ENCODE measurements around the gene SPAG6.
A peak's percentile ranks its signal among the peaks of the same experiment; 100 is the strongest.
"Not testable (repeated sequence)": the region's sequence is repeated elsewhere in the genome, so short reads cannot be mapped to it uniquely, and the experiment has no call there.

Gene SPAG6

GRCh38 chr10:22345301-22346095 is at the start of gene SPAG6:
Gene SPAG6, plus strand, starts transcription at chr10:22345496. Its CDS starts 116 bp downstream, at chr10:22345612.
- peak; percentile 35 for DNase-seq

GRCh38 chr10:22301193-22301592 is 44.1 kb upstream of the SPAG6 start:
- DNase-seq: no peak

- no peak for DNase-seq
Measured at GRCh38 chr10:22303461-22303860, 41.8 kb upstream of the SPAG6 start.

GRCh38 chr10:22305721-22306120 is 39.6 kb upstream of the SPAG6 start:
- DNase-seq: no peak

- DNase-seq: no peak
Measured at GRCh38 chr10:22308390-22308789, 36.9 kb upstream of the SPAG6 start.

GRCh38 chr10:22309180-22310000 is 35.9 kb upstream of the SPAG6 start:
- DNase-seq: no peak

GRCh38 chr10:22310012-22310411 is 35.3 kb upstream of the SPAG6 start:
- not testable (repeated sequence) for DNase-seq

- DNase-seq: no peak
Measured at GRCh38 chr10:22310928-22311327, 34.4 kb upstream of the SPAG6 start.

DNA sequence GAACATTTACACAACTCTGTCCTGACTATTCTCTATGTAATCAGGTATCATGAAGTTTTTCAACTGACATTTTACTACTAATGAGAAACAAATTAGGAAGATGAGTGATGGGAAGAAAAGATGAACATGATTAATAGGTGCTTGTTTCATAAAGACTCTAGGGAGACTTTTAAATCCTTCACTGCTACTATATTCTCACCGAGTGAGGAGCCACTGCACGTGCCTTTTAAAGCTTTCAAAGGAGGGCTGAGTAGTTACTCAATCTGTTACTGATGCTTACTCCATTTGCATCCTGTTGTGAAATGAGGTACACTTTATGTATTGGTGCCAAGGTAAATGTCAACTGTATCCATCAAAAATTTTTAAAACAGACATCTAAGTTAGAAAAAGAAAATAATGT is 30.4 kb upstream of the SPAG6 start:
- DNase-seq: no peak

GRCh38 chr10:22315455-22316285 is 29.6 kb upstream of the SPAG6 start:
- DNase-seq: no peak

DNA sequence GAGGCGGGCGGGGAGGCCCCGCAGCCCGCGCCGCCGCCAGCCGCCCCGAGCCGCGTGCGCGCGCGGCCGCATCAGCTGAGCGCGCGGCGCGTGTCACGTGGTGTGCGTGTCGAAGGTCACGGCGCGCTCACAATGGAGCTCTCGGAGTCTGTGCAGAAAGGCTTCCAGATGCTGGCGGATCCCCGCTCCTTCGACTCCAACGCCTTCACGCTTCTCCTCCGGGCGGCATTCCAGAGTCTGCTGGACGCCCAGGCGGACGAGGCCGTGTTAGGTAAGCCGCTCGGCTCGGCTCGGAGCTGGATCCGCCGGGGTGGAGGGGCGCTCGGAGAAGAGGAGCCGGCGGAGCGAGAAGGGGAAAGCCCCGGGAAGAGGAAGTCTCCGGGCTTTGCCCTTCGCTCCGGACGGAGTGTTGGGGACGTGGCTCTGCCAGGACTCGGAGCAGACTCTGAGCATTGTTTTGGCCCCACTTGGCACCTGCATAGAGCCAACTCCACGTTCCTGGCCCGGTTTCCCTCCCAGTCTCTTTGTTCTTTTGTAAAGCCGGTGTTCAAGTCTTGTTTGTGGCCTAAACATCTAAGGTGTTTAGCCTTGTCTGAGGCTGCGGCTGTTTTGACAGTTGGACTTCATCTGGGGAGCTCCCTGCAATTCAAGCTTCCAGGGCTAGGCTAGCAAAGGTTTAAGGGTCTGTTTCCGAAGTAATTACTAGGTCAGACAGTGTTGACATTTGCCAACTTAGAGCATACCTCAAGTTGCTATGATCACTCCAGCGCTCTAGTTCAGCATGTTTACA is 28.8 kb upstream of the SPAG6 start, which contains the start of gene COMMD3:
COMMD3 (plus strand) TSS at position 103 of the 790 bp plus-strand sequence; CDS start at position 133, 30 bp downstream.
- peak; percentile 78 for DNase-seq

DNA sequence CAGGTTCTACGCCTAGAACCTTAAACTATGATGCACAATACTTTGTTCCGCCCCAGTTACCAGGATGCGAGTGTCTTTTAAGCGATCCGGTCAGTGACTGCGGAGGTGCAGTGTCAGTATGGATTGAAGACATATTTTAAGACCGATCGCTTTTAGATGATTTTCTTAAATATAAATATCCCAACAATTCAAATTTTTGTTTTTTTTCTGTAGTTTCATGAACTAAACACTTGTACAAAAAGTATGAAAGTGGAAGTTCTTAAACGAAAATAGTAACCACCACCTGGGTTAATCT is 28.3 kb upstream of the SPAG6 start:
- DNase-seq: no peak

GRCh38 chr10:22317771-22318565 is 27.3 kb upstream of the SPAG6 start:
- DNase-seq: no peak

GRCh38 chr10:22318772-22319171 is 26.5 kb upstream of the SPAG6 start:
- no peak for DNase-seq

GRCh38 chr10:22319547-22319979 is 25.7 kb upstream of the SPAG6 start:
- DNase-seq: no peak

- DNase-seq: no peak
Measured at GRCh38 chr10:22319980-22320558, 25.2 kb upstream of the SPAG6 start.

DNA sequence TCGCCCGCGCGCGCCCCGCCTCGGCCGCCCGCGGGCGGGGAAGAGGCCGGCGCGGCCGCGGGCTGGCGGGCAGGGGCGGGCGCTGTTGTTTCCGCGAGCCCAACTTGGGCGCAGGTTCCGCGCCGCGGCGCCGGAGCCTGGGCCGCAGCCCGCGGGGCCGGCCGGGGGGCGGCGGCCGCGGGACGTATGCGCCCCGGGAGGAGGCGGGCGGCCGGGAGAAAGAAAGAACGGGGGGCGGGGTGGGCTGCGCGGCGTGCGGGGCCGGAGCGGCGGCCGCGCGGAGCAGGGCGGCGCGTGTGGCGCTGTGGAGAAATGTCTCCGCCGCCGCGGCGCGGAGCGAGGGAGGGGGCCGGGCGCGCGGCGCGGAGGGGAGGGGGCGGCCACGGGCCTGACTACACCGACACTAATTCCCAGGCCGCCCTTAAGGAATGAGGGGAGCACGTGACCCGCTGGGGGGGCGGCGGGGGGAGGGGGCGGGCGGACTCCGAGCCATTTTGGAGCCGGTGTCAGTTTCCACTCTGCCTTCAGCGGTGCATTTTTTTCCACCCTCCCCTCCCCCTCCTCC is 24.6 kb upstream of the SPAG6 start, which contains the start of gene BMI1:
BMI1 (plus strand) TSS at position 509 of the 565 bp plus-strand sequence. CDS start 5,351 bp downstream, outside the sequence.
- peak; percentile 68 for DNase-seq

GRCh38 chr10:22321156-22321923 is 24.0 kb upstream of the SPAG6 start:
- DNase-seq: peak; percentile 70

DNA sequence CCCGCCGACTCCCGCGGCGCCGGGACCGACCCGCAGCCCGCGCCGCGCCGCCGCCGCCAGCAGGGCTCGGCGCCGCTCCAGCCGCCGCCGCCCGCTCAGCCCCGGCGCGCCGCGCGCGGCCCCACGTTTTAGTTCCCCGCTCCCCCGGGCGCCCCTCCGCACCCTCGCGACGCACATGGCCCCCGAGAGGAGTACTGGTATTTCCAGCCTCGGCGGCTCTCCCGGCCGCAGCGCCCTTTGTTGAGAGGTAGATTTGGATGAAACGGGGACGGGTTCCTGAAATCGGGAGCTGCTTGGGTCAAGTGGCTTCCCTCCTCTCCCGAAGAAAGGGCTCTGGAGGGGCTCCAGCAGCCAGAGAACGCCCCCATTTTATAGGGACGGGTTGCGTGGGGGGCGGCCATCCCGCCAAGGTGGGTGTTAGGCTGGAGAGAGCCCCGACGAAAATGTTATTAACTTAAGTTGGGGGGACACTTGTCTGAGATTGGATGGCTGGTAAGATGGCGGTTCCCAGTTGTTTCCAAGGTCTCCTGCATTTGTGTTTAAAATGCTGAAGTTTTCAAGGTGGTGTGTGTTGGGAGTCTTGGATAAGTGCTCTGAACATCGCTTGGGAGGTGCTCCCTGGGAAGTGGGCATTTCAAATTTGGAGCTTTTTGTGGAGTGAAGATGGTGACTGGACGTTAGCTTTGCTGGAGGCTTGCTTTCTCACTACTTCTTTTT is 23.2 kb upstream of the SPAG6 start:
- DNase-seq: peak; percentile 40
